HCT116 (cell line): ENCODE data around the gene NPEPL1. TPM values are rescaled to one million over a fixed set of nuclear protein-coding genes. Genes with fewer than 3 reads are reported as not detected.

ENCODE experiments used
- ATAC-seq: fragments of 200-7000 bp; cut with Tn5 transposase; 2 replicates; pipeline ENCODE4 v1.9.1; 2020; ENCODE audit warnings: mild to moderate bottlenecking, moderate library complexity
- BruUV-seq: library from RNA; stranded (reverse); fragments of 400-500 nt; replicated peaks from 2 replicates; lab custom pipeline; 2021; lab: Mats Ljungman, UMichigan
- CTCF ChIA-PET: fragments of 300-600 bp; sonication (Branson Sonifier 250); formaldehyde crosslinking; loops from one replicate; lab custom pipeline; 2021; ENCODE audit warnings: antibody characterized with exemption; lab: Charles Lee
- POLR2A ChIA-PET: fragments of 300-600, 350-600 bp; sonication (Branson Sonifier 250); formaldehyde crosslinking; loops from one replicate; lab custom pipeline; 2021; ENCODE audit warnings: antibody characterized with exemption; lab: Charles Lee
- RAD21 ChIA-PET, 2 experiments: fragments of 300-600 bp; sonication (Branson Sonifier 250); formaldehyde crosslinking; loops; one replicate each; lab custom pipeline; 2023; ENCODE audit warnings: low total read pairs in 2 of 2; ENCODE audit not compliant: uncharacterized antibody in 2 of 2, unreplicated experiment in 2 of 2, low non-redundant PET in 1 of 2; lab: Charles Lee
- DNase-seq: peaks from one replicate; pipeline ENCODE4 v3.0.0-alpha.2; 2010; ENCODE audit warnings: low read depth, low spot score
- H2AFZ ChIP-seq: fragments of 200-600 bp; shearing (Covaris generic), sonication (generic); 2 replicates; pipeline ENCODE4 v1.6.1; 2017; ENCODE audit warnings: low read depth, mixed run types, mixed read lengths, antibody characterized with exemption, low read length; ENCODE audit not compliant: poor library complexity, severe bottlenecking
- H3K27ac ChIP-seq: 2 replicates; pipeline ENCODE4 v1.5.1; 2012; ENCODE audit warnings: low read depth, low read length
- H3K27me3 ChIP-seq: fragments of 200-600 bp; sonication (generic); 2 replicates; pipeline ENCODE4 v1.6.1; 2016; ENCODE audit warnings: mixed run types, low read length, mixed read lengths; ENCODE audit not compliant: insufficient read depth
- H3K36me3 ChIP-seq, 2 experiments: fragments of 200-500 bp in 1 of 2; fragments of 200-600 bp in 1 of 2; sonication (Bioruptor generic) in 1 of 2; sonication (generic) in 1 of 2; 2 replicates each; pipeline versions ENCODE4 v1.5.1 to v1.6.1; 2014 to 2016; ENCODE audit warnings: low read length in 2 of 2, inconsistent platforms in 1 of 2, mixed read lengths in 1 of 2, mixed run types in 1 of 2; ENCODE audit not compliant: insufficient read depth in 2 of 2, control insufficient read depth in 1 of 2
- H3K4me1 ChIP-seq, 2 experiments: fragments of 200-600 bp in 1 of 2; sonication (generic) in 1 of 2; 2 replicates each; pipeline versions ENCODE4 v1.5.1 to v1.6.1; 2012 to 2017; ENCODE audit warnings: low read length in 2 of 2, inconsistent platforms in 1 of 2, mild to moderate bottlenecking in 1 of 2, mixed read lengths in 1 of 2, mixed run types in 1 of 2, moderate library complexity in 1 of 2; ENCODE audit not compliant: insufficient read depth in 2 of 2, control insufficient read depth in 1 of 2
- H3K4me2 ChIP-seq: fragments of 200-600 bp; sonication (generic); 2 replicates; pipeline ENCODE4 v1.6.1; 2017; ENCODE audit warnings: mixed run types, low read length, mixed read lengths
- H3K4me3 ChIP-seq, 2 experiments: fragments of 200-600 bp in 1 of 2; sonication (generic) in 1 of 2; replicated peaks in 1 of 2; 2 replicates each; pipeline ENCODE4 v1.5.1; 2011 to 2016; ENCODE audit warnings: low read length in 2 of 2, control low read depth in 1 of 2, low read depth in 1 of 2, mild to moderate bottlenecking in 1 of 2, mixed read lengths in 1 of 2, mixed run types in 1 of 2
- H3K79me2 ChIP-seq: fragments of 200-600 bp; sonication (generic); 2 replicates; pipeline ENCODE4 v1.6.1; 2017; ENCODE audit warnings: mild to moderate bottlenecking, mixed run types, low read length, moderate library complexity, mixed read lengths; ENCODE audit not compliant: insufficient read depth
- H3K9ac ChIP-seq: fragments of 200-600 bp; sonication (generic); 2 replicates; pipeline ENCODE4 v1.6.1; 2016; ENCODE audit warnings: low read length, mixed read lengths
- H3K9me2 ChIP-seq: fragments of 200-600 bp; sonication (generic), shearing (Covaris generic); 2 replicates; pipeline ENCODE4 v1.6.1; 2017; ENCODE audit warnings: mixed run types, mild to moderate bottlenecking, moderate library complexity; ENCODE audit not compliant: insufficient read depth
- H3K9me3 ChIP-seq, 2 experiments: fragments of 200-500 bp in 1 of 2; fragments of 200-600 bp in 1 of 2; sonication (Bioruptor generic) in 1 of 2; sonication (generic) in 1 of 2; 2 replicates each; pipeline ENCODE4 v1.6.1; 2014 to 2017; ENCODE audit warnings: low read length in 2 of 2, mixed read lengths in 2 of 2, inconsistent platforms in 1 of 2, low read depth in 1 of 2, mild to moderate bottlenecking in 1 of 2, mixed run types in 1 of 2, moderate library complexity in 1 of 2; ENCODE audit not compliant: control insufficient read depth in 1 of 2, insufficient read depth in 1 of 2
- H4K20me1 ChIP-seq: fragments of 200-600 bp; sonication (generic), shearing (Covaris generic); 2 replicates; pipeline ENCODE4 v1.6.1; 2017; ENCODE audit warnings: mixed run types, mild to moderate bottlenecking, moderate library complexity; ENCODE audit not compliant: insufficient read depth
- ATF3 ChIP-seq: IDR thresholded peaks from 2 replicates; pipeline ENCODE4 v1.6.1; 2012
- CEBPB ChIP-seq: IDR thresholded peaks from 2 replicates; pipeline ENCODE4 v1.6.1; 2012; ENCODE audit warnings: low read depth
- CTCF ChIP-seq, 3 experiments: fragments of 200-600 bp in 1 of 3; sonication (generic) in 1 of 3; IDR thresholded peaks in 2 of 3; conservative IDR thresholded peaks in 1 of 3; 2 replicates each; pipeline ENCODE4 v1.5.1; 2012 to 2017; ENCODE audit warnings: low read depth in 2 of 3, low read length in 2 of 3, antibody characterized with exemption in 1 of 3, borderline replicate concordance in 1 of 3, control low read depth in 1 of 3, mild to moderate bottlenecking in 1 of 3, mixed read lengths in 1 of 3, mixed run types in 1 of 3, moderate library complexity in 1 of 3; ENCODE audit not compliant: insufficient read depth in 1 of 3
- ELF1 ChIP-seq: IDR thresholded peaks from 2 replicates; pipeline ENCODE4 v1.6.1; 2012; ENCODE audit warnings: low read depth, borderline replicate concordance
- EZH2phosphoT487 ChIP-seq: fragments of 200-600 bp; IDR thresholded peaks from 2 replicates; pipeline ENCODE4 v1.6.1; 2018; ENCODE audit warnings: antibody characterized with exemption, borderline replicate concordance
- JUND ChIP-seq: IDR thresholded peaks from 2 replicates; pipeline ENCODE4 v1.6.1; 2012
- POLR2AphosphoS5 ChIP-seq: IDR thresholded peaks from 2 replicates; pipeline ENCODE4 v1.6.1; 2011; ENCODE audit warnings: mild to moderate bottlenecking, low read depth, low read length, moderate library complexity
- SP1 ChIP-seq: IDR thresholded peaks from 2 replicates; pipeline ENCODE4 v1.6.1; 2012; ENCODE audit warnings: low read depth
- ZFX ChIP-seq: fragments of 450-650 bp; IDR thresholded peaks from 2 replicates; pipeline ENCODE4 v1.6.1; 2017
- intact Hi-C: fragments of 100-400 bp; cut with micrococcal nuclease; formaldehyde crosslinking; loops from 2 replicates; pipeline ENCODE4 v1.10.0; 2022
- total RNA-seq: library from RNA; stranded (reverse); gene quantifications from one replicate; pipeline ENCODE4 v1.2.1, GENCODE V29; 2021; ENCODE audit not compliant: unreplicated experiment

NPEPL1 gene
- total RNA-seq, 1 experiment from 2014 or later: 16.6 TPM

- H3K36me3 ChIP-seq: peaks cover 0 to 2% of the 10 kb centered on the region in 2 experiments; a peak in 1 of 4 replicates
- BruUV-seq: no TSS peak
- H3K4me1 ChIP-seq: no peaks in the 10 kb centered on the region
- no peak overlapping the region for H3K27ac ChIP-seq
- ChIA-PET POLR2A (no interaction called here), RAD21 (no interaction called here), CTCF (no interaction called here)
- H3K4me2 ChIP-seq: no peak overlapping the region
- no peak for TF ChIP-seq CTCF (IDR thresholded peaks at IDR 0.05 in 2 of 3, conservative IDR thresholded peaks at IDR 0.05 in 1 of 3; ENCODE audit: borderline replicate concordance in 1 of 3, insufficient read depth in 1 of 3, low read depth in 2 of 3, low read length in 2 of 3)
- no peak for TF ChIP-seq JUND
- TF ChIP-seq ELF1: no peak
- no peak for TF ChIP-seq ZFX
- no peak for TF ChIP-seq SP1
- no peak for TF ChIP-seq CEBPB
- TF ChIP-seq POLR2AphosphoS5: no peak
- TF ChIP-seq ATF3: no peak
- TF ChIP-seq EZH2phosphoT487: no peak
- H3K27me3 ChIP-seq: no peaks in the 10 kb centered on the region
- ATAC-seq: no peak
- H3K9ac ChIP-seq: no peak overlapping the region
- intact Hi-C loops: no loop called here
- DNase-seq: no peak
- H3K79me2 ChIP-seq: no peaks in the 10 kb centered on the region
- H3K4me3 ChIP-seq: no peak overlapping the region
- no peaks in the 10 kb centered on the region for H3K9me2 ChIP-seq
- no peaks in the 10 kb centered on the region for H4K20me1 ChIP-seq
- no peaks in the 10 kb centered on the region for H3K9me3 ChIP-seq
- H2AFZ ChIP-seq: no peak overlapping the region
These were observed 13.7 kb downstream of the NPEPL1 start for GRCh38 chr20:58706150-58706892.
